HG02763 (cell line): Measurements from ENCODE around the gene CTSA.
"Not testable (repeated sequence)": the region's sequence is repeated elsewhere in the genome, so short reads cannot be mapped to it uniquely, and the experiment has no call there.

Experiments used
- ATAC-seq: cut with Tn5 transposase; IDR thresholded peaks from one replicate; pipeline ENCODE4 v1.9.1; 2021; ENCODE audit warnings: mild to moderate bottlenecking, moderate library complexity; ENCODE audit not compliant: unreplicated experiment

CTSA gene

GRCh38 chr20:45911486-45912343, 20.6 kb downstream of the CTSA start, which contains the start of gene PLTP:
Gene PLTP, minus strand, starts transcription at chr20:45912155. Its CDS starts 703 bp downstream, at chr20:45911452.
- ATAC-seq, result no peak

- ATAC-seq, result no peak
Measured at GRCh38 chr20:45912344-45912682, 21.2 kb downstream of the CTSA start.

- ATAC-seq, result no peak
Measured at GRCh38 chr20:45913116-45913515, 22.0 kb downstream of the CTSA start.

- ATAC-seq, result no peak
Measured at GRCh38 chr20:45917790-45918141, 26.6 kb downstream of the CTSA start.

- no peak for ATAC-seq
Measured at GRCh38 chr20:45918182-45918737, 27.1 kb downstream of the CTSA start.

- ATAC-seq, result no peak
Measured at GRCh38 chr20:45918779-45919537, 27.8 kb downstream of the CTSA start.

- ATAC-seq, result no peak
Measured at GRCh38 chr20:45919542-45920399, 28.6 kb downstream of the CTSA start.

- no peak for ATAC-seq
Measured at GRCh38 chr20:45920462-45921336, 29.6 kb downstream of the CTSA start.

GRCh38 chr20:45921337-45922189, 30.4 kb downstream of the CTSA start:
- ATAC-seq, result no peak

- no peak for ATAC-seq
Measured at GRCh38 chr20:45924391-45925261, 33.5 kb downstream of the CTSA start.

- ATAC-seq, result no peak
Measured at GRCh38 chr20:45925821-45926506, 34.8 kb downstream of the CTSA start.

- no peak for ATAC-seq
Measured at GRCh38 chr20:45926731-45927070, 35.6 kb downstream of the CTSA start.

GRCh38 chr20:45927071-45927878, 36.1 kb downstream of the CTSA start:
- ATAC-seq, result no peak

- ATAC-seq, result not testable (repeated sequence)
Measured at GRCh38 chr20:45931680-45932079, 40.5 kb downstream of the CTSA start.

- ATAC-seq, result no peak
Measured at GRCh38 chr20:45933266-45934045, 42.3 kb downstream of the CTSA start.

GRCh38 chr20:45934046-45934585, 43.0 kb downstream of the CTSA start:
- peak; percentile 11 for ATAC-seq
